HG02973 (cell line): Measurements from ENCODE around the gene RPTOR.
"Not testable (repeated sequence)": the region's sequence is repeated elsewhere in the genome, so short reads cannot be mapped to it uniquely, and the experiment has no call there.

Source experiments
- ATAC-seq: cut with Tn5 transposase; IDR thresholded peaks from one replicate; pipeline ENCODE4 v1.9.1; 2021; ENCODE audit warnings: moderate library complexity; ENCODE audit not compliant: unreplicated experiment

RPTOR gene, protein sequence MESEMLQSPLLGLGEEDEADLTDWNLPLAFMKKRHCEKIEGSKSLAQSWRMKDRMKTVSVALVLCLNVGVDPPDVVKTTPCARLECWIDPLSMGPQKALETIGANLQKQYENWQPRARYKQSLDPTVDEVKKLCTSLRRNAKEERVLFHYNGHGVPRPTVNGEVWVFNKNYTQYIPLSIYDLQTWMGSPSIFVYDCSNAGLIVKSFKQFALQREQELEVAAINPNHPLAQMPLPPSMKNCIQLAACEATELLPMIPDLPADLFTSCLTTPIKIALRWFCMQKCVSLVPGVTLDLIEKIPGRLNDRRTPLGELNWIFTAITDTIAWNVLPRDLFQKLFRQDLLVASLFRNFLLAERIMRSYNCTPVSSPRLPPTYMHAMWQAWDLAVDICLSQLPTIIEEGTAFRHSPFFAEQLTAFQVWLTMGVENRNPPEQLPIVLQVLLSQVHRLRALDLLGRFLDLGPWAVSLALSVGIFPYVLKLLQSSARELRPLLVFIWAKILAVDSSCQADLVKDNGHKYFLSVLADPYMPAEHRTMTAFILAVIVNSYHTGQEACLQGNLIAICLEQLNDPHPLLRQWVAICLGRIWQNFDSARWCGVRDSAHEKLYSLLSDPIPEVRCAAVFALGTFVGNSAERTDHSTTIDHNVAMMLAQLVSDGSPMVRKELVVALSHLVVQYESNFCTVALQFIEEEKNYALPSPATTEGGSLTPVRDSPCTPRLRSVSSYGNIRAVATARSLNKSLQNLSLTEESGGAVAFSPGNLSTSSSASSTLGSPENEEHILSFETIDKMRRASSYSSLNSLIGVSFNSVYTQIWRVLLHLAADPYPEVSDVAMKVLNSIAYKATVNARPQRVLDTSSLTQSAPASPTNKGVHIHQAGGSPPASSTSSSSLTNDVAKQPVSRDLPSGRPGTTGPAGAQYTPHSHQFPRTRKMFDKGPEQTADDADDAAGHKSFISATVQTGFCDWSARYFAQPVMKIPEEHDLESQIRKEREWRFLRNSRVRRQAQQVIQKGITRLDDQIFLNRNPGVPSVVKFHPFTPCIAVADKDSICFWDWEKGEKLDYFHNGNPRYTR (N-terminal part only)

DNA sequence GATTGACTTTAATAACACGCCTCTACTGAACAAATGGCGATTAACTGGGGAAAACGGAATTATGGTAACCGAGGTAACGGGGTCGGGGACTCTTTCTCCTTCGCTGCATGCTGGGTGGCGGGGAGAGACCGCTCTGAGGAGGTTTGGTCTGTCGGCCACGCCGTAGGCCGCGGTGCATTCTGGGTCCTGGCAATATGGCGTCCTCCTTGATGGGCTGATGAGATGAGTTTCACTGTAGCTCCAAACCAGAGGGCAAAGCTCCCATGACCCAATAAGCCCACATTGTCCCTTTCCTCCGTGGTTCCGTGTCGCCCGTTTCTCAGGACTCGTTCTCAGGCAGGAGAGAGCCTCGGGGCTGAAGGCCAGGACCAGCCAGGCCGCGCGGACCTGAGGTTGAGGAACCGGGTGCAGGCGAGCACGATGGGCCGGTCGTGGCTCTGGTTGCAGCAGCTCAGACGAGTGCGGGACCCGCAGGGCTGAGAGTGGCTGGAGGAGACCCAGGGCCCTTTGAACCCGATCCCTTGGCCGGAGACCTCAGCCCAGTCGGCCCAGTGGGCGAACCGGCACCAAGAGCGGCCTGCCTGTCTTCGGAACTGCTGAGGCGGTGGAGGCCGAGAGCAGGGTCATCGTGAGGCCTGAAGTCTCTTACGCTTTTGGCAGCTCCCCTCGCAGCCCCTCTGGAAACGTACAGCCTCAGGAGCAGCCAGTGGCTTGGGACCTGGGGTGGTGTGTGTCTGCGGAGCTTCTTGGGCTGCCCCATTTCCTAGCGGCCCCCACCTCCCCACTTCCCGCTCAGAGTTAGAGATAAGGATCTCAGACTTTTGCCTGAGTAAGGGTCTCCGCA, at the start of gene RPTOR:
TSS of gene RPTOR (plus strand) at position 184 of the 844 bp plus-strand sequence. CDS start 792 bp downstream, outside the sequence.
- ATAC-seq: peak; percentile 67

DNA sequence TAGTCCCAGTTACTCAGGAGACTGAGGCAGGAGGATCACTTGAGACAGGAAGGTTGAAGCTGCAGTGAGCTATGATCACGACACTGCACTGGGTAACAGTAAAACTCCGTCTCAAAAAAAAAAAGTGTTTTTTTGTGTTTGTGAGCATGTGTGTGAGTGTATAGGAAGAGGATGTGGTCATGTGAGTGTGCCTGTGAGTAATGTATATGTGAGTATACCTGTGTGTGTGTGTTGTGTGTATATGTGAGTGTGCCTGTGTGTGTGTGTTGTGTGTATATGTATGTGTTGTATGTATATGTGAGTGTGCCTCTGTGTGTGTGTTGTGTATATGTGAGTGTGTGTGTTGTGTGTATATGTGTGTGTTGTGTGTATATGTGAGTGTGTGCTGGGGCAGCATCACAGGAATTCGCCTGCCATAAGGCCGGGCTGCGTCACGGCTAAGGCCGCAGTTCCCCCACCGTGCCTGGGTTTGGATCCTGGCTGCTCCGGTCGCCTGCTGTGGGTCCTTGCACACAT, 46.9 kb upstream of the RPTOR start:
- no peak for ATAC-seq

DNA sequence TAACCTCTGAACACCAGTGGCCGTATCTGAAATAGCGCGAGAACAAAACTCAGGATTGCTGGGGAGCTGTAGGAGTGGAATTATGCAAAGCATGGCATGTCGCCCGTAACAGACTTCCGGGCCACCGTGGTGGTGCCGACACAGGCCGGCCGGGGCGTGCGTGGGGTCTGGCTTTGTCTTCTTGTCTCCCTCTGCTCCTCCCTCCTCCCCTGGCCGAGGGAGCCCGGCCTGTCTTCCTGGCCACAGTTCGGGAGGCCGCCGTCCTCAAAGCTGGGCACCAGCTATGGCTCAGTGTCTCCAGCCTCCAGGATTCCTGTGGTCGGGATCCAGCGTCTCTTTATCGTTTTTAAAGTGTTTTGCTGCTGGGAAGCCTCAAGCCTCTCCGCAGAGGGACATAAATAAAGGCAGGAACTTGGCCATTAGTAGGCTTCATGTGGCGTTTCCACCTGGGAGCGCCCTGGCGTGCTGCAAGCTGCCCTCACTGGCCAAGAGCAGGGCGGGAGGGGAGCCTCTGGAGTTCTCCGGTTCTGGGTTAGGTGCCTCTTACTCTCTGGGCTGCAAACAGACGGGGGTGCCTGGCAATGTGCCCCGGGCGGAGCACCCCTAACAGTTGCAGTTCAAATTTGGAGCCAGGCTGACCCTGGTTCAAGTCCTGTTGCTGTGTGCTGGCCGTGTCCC, 46.3 kb upstream of the RPTOR start:
- ATAC-seq: no peak

DNA sequence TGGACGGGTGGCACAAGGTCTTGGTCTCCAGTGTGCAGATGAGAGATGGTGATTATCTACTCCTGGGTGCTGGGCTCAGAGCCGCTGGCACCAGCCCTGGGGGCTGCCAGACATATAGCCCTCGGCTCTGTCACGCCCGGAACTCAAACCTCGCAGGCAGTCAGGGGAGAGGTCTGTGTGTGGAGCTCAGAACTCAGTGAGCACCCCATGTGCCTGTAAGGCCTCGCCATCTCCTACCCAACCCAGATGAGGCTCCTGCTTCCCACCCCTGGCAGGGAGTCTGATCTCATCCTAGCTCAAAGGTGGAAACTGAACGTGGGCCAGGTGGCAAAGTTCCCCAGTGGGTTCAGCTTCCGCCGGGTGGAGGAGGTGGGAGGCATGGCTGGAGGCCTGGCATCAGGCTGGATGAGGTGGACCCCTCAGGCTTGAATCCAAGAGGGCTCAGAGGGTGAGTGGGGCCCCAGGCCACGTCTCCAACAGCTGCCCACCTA, 45.7 kb upstream of the RPTOR start:
- ATAC-seq: no peak

DNA sequence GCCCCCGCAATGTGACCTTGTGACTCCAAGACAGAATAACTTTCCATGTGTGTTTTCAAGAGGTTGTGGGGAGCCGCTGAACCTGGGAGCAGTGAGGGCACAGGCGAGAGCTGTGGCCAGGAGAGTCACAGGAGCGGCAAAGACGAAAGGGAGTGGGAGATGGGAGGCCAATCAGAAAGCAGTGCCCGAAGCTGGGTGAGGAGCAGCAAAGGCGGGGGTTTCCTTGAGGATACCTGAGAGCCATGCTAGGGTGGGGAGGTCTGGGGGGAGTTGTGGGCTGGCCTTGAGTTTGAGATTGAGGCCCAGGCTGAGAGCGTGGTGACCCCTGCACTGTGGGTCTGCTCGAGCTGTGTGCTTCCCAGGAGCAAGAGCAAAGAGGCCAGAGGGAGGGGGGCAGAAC, 45.1 kb upstream of the RPTOR start:
- no peak for ATAC-seq

DNA sequence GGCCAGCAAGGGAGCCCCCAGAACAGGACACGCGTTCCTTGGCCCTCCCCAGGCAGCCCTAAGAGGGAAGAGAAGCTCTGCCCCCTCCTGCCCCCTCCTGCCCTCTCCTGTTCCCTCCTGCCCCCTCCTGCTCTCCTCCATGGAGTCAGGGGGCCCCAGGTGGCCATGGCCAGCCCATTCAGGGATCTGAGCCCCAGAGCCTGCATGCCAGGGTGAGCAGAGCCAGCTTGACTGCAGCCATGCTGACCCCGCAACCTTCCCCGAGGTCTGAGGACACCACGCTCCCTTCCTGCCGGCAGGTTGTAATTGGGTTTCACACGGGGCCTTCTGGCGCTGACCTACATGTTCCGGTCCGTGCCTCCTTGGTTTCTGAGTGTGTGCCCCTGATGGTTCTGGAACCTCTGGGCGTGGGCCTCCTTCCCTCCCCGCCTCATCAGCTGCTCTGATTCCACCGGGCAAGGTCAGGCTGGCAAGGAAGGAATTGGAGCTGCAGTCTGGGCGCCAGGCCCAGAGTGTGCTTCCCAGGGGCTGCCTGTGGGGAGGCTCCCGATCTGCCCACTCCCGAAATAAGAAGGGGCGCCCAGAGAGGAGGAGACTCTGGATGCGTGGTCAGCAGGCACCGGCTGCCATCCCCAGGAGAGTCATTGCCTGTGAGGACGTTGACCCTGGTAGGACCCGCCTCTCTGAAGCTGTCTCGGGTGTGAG, 44.5 kb upstream of the RPTOR start:
- ATAC-seq: no peak

DNA sequence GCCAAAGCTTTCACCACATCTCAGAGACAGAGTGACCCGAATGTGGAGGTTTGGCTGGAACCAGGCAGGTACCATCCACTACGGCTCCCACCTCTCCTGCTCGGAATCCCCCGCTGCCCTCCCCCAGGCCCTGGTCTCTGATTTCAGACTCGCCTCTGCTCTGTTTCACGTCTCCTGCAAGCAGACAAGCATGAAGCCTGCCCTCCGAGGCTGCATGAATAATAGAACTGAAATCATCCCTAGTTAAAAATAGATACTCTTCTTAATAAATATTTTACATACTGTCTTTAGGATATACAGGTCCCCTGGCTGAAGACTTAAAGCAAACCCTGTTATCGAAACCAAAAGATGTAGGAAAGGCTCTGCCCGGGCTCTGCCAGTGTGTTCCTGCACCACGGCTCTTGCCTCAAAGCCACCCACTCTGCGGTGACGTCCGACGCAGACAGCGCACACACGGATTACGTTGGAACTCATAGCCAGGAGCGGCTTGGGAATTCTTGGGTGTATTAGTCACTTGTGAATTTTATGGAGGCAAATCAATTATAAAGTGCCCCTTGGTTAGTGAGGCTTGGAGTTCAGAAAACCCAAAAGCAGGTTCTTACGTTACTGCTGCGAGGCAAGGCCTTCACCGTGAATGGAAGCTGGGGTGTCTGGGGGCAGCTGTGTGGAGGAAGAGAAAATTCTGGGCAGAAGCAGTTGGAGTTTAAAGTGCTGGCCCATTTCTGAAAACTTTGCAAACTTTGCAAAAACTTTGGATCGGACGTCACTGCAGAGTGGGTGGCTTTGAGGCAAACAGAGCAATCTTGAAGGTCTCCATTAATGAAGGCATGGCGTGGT, 42.7 kb upstream of the RPTOR start:
- no peak for ATAC-seq

DNA sequence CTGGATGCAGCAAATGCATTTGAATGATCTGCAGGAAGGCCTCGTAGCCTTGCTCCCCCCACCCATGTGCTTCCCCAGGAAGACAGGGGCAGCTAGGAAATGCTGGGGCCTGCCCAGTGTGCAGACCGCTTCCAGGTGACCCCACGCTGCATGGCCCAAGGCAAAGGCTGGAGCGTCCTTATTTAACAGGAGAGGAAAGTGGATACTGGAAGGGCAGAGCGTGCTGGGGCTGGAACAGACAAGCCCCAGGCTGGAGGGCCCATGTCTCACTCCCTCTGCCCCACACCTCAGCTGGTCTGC, 42.1 kb upstream of the RPTOR start:
- ATAC-seq: no peak

DNA sequence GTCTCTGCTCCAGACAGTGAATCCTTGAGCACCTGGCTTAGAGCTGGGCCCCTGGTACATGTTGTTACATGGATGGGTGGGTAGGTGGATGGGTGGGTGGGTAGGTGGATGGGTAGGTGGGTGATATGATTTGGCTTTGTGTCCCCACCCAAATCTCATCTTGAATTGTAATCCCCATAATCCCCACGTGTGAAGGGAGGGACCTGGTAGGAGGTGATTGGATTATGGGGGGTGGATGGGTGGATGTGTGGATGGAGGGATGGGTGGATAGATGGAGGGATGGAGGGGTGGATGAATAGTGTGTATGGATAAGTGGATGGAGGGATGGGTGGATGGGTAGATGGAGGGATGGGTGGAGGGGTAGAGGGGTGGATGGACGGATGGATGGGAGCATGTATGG, 41.6 kb upstream of the RPTOR start:
- ATAC-seq: no peak

DNA sequence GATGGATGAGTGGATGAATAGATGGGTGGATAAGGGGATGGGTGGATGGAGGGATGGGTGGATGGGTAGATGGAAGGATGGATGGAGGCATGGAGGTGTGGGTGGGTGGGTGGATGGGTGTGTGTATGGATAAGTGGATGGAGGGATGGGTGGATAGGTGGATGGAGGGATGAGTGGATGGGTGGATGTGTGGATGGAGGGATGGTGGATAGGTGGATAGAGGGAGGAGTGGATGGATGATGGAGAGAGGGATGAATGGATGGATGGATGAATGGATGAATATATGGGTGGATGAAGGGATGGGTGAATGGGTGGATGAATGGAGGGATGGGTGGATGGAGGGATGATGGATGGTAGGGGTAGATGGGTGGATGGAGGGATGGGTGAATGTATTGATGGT, 40.7 kb upstream of the RPTOR start:
- no peak for ATAC-seq

DNA sequence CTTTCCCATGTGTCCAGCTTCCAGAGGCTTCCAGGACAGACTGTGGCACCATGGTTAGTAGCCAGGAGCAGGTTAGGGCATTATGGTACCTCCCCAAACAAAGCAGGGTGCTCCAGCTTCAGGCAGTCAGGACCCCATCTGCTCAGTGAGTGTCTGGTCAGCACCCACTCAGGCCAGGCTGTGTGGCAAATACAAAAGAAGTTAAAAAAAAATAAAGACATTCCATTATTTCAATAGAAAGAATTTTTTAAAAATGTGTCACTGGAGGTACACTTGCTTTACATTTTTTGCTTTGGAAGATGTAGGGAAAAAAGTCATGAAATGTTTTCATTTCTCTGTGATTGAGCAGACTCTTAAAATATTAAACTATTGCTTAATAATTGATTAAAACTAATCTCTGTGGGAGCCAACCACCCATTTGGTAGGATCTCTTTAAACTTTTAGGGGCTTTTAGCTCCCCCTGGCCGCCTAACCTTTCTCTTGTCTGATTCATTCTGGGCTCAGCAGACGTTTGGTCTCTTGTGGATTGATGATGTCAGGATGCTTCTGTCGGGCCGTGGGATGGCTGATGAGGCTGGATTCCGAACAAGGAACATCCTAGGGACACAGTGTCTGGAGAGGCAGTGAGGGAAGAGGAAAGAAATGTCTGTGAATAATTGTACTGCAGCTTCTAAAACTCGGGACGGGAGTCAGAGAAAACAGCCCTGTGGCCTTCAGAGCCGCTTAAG, 39.8 kb upstream of the RPTOR start:
- ATAC-seq: no peak

DNA sequence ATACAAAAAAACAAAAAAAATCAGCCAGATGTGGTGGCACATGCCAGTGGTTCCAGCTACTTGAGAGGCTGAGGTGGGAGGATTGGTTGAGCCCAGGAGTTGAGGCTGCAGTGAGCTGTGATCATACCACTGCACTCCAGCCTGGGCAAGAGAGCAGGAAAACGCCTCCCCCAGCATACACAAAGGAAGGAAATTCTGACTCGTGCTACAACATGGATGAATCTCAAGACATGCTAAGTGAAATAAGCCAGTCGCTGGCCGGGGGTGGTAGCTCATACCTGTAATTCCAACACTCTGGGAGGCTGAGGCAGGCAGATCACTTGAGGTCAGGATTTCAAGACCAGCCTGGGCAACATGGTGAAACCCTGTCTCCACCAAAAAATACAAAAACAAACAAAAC, 37.5 kb upstream of the RPTOR start:
- not testable (repeated sequence) for ATAC-seq

DNA sequence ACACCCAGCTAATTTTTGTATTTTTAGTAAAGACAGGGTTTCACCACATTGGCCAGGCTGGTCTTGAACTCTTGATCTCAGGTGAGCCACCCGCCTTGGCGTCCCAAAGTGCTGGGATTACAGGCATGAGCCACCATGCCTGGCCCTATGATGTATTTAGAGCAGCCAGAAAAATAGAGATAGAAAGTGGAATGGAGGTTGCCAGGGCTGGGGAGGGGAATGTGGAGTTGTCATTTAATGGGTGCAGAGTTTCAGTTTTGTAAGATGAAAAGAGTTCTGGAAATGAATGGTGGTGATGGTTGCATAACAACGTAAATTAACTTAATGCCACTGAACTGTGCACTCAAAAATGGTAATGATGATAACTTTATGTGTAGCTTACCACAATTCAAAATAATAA, 36.7 kb upstream of the RPTOR start:
- no peak for ATAC-seq

DNA sequence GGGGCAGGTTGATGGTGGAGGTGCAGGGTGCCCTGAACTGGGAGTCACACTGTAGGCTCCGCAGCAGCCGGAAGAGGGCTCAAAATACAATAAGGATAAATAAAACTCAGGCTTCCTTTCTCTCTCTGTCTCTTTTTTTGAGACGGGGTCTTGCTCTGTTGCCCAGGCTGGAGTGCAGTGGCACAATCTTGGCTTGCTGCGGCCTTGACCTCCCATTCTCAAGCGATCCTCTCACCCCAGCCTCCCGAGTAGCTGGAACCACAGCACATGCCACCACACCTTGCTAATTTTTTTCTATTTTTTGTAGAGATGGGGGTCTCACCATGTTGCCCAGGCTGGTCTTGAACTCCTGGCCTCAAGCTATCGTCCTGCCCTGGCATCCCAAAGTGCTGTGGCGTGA, 35.3 kb upstream of the RPTOR start:
- ATAC-seq: no peak

DNA sequence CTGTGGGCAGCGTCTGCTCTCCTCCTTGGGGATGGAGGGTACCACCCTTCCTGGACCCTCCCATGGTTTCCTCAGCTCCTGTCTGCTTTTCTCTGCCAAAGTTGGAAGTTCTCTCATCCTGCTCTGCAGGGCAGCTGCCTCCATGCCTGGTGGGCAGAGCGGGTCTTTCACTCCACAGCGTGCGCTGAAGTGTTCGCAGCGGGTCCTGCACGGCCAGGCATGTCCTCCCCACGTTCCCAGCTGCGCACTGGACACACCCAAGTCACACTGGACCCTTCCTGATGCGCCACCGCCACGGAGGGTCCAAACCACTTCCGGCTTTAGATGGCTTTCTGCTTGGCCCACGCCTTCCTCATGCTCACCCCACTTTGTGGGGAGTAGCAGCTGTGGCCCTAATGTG, 34.5 kb upstream of the RPTOR start:
- no peak for ATAC-seq

DNA sequence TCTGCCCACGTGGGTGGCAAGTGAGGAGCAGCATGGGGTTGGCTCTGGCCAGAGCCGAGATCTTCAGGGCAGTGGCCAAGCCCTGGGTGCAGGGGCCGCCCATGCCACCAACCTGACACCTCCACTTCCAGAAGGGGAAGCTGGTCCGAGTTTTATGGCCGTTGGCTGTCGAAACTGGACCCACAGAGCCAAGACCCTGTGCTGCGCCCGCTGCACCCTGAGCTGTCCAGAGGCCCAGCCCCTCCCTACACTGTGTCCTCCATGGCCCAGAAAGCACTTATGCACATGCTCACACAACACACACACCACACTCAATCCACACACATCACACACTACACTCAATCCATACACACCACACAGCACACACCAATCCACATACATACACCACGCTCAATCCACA, 33.9 kb upstream of the RPTOR start:
- ATAC-seq: no peak

DNA sequence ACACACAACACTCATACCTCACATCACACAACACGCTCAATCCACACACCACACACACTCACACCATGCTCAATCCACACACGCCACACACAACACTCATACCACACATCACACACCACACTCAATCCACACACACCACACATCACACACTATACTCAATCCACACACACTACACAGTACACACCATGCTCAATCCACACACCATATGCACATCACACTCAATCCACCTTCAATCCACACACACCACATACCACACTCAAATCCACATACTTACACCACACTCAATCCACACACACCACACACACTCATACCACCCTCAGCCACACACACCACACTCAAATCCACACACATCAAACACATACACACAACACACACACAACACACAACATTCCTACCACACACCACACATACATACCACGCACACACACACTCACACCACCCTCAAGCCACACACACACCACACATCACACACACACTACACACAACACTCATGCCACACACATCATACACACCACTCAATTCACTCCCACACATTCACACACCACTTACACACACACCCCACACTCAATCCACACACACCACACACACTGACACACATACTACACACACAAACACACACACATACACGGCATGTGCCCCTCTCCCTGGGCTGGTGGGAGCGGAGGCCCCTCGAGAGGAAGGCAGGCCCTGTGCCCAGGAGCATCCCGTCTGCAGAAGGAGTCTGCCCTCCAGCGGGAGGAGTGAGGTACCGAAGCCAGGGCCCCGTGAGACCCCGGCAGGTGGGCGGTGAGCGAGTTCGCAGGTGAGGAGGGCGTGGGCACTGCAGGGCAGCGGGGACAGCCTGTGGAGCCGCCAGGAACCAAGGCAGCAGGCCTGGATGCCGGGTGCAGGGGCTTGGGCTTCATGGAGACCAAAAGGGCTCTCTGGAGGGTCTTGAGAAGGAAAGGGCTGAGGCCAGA, 33.1 kb upstream of the RPTOR start:
- no peak for ATAC-seq
